Mesenteric fat pad (tissue), 1 donor: ENCODE measurements around the gene STARD5. TPM values are rescaled to one million over a fixed set of nuclear protein-coding genes. Genes with fewer than 3 reads are reported as not detected.

Experiments used
- DNase-seq: peaks from one replicate; pipeline ENCODE4 v3.0.0-alpha.2; 2020; ENCODE audit warnings: low spot score
- total RNA-seq: library from RNA; stranded (reverse); fragmentation: NEBNext Ultra II Directional; extraction: Animal tissue kit (Norgen Biotek cat#: 25700); gene quantifications from one replicate; pipeline ENCODE4 v1.2.1, GENCODE V29; 2021
- donor health status: DM: yes; HTN: yes; CAD: no.

Gene STARD5
- total RNA-seq, 1 donor from 2014 or later: 3.3 TPM

DNA sequence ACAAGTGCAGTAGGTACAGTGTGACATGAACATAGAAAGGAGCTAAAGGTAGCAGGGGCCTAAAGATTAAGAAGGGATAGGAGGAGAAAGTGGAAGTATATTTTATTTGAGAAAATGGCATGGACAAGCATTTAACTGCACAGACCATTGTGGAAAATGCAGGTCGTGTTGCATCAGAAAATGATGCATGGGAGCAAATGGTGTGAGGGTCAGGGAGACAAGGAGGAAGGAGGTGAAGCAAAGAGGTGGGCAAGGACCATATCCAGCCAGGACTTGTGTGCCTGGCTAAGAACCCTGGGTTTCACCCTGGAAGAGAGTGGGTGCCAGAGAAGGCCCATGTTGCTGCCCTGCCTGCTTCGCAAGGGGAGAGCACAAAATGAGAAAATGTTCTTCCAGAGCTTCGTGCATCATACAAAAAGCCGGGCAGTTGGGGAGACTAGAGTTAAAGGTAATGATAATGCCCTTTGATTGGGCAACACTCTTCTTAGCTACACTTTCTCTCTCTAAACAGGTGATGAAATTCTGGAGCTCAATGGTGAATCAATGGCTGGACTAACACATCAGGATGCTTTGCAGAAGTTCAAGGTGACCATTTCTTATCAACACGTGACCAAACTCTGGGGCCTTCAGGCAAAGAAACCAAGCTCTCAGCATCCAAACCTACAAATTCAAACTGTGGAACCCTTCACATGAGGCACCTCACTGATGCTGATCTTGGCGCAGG is 45.5 kb downstream of the STARD5 start:
- no peak for DNase-seq

DNA sequence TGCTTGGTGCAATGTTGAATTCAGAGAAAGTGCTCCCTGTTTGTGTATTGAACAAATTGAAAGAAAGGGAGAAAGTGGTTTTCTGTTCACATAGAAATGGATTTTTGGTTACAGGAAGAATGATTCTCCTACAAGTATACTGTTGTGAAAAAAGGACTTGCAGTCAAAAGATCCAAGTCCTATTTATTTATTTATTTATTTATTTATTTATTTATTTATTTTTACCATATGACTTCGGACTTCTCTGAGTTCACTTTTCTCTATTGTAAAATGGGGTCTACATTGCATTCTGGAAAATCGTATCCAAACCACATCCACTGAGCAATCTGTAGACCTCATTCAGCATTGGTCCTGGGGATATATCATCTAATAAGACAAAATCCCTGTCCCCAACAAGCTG is 46.1 kb downstream of the STARD5 start:
- no peak for DNase-seq

DNA sequence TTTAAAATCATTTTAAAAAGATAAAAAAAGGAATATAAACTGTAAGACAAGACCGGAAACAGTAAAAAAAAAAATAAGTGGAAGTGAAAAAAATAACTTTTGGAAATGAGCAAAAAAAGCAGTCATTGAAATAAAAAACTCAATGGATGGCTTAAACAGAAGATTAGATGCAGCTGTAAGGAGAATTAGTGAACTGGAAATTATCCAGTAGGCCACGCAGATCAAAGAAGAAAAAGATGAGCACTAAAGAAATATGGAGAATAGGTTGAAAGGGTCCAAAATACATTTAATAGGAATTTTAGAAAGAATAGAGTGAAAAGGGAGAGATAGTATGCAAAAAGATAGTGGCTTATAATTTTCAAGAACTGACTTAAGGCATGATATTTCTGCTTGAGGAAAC is 47.0 kb downstream of the STARD5 start:
- no peak for DNase-seq

DNA sequence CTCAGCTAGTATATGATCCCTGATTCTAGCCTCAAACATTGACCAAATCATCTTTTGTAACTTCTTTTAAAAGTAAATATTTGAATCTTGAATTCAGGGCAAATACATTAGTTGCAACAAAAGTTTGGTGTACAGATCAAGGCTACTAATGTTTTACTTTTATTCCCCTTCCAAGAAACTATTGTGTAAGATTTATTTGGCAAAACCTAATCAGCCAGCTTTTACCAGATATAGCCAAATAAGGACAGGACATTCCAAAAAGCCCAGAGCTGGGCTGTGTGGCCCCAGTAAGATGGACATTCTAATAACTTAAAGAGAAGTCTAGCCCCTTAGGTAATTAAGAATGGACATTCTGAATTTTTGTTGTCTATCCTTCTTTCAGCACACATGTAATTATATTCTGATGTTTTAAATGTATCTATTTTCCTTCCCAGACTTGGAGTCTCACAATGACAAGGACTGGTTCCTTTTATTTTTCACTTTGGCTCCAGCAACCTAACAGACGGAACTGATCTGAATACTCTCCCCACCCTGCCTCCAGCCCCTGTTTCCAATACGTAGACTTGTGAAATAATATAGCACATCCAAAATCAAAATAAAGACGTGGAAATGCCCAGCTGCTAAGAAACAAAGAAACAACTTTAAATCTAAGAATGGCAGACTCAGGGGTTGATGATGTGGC is 48.1 kb downstream of the STARD5 start:
- no peak for DNase-seq

DNA sequence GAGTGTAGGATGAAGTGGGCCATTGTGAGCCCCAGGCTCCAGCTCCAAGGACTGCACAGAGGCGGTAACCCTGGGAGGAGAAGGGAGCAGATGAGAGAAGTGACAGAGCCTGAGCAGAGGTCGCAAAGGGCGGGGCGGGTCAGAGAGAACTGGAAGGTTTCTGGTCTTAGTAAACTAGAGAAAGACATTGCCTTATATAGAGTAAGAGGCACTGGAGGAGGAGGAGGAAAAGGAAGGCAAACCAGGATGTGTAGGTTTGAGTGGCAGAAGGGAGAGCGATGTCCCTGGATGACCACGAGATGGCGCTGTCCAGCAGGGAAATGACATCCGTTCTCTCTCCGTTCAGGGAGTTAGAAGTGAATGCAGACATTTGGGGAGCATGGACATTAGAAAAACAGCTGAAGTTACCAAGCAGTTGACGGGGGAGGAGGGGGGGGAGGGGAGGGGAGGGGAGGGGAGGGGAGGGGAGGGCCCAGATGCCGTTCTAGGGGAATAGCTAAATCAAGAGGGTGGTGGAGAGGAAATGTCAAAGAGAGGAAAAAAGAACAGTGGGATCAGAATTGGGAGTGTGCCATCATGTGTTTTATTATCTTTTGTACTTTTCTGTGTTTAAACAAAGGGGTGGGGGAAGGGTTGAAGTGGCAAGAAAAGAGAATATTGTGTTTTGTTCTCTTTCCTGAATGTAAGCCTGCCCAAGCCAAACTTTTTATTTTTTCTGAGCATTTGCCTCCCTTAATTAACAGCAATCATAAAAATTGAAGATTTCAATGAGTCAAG is 48.8 kb downstream of the STARD5 start:
- no peak for DNase-seq

DNA sequence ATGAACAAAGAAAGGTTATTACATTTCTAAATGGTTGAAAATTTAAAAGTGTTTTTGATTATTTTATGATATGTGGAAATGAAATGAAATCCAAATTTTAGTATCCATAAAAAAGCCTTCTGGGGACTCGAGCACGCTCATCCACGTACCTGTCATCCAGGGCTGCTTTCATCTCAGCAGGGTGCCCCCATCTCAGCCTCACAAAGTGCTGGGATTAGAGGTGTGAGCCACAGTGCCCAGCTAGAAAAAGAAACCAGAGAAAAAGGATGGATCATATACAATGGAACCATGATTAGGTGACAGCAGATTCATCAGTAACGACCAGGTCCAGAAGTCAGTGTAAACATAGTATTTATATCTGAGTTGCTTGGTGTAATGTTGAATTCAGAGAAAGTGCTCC is 49.7 kb downstream of the STARD5 start:
- no peak for DNase-seq

DNA sequence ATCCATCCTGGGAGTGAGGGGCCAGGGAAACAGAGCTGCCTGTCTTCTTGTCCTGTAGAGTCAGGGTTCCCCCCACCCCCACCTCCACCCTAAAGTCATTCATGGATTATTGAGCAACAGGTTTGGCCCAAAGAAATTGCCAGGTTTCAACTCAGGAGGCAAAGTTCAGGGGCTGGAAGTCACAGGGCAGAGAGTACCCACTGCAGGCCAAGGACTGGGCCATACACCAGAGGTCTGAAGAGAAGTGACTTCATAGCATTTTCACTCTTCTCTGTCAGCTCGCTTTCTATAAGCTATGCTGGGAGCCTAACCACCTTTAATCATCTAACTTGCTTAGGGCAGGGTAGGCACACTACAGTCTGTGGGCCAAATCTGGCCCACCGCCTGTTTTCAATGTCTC is 50.1 kb downstream of the STARD5 start:
- no peak for DNase-seq

DNA sequence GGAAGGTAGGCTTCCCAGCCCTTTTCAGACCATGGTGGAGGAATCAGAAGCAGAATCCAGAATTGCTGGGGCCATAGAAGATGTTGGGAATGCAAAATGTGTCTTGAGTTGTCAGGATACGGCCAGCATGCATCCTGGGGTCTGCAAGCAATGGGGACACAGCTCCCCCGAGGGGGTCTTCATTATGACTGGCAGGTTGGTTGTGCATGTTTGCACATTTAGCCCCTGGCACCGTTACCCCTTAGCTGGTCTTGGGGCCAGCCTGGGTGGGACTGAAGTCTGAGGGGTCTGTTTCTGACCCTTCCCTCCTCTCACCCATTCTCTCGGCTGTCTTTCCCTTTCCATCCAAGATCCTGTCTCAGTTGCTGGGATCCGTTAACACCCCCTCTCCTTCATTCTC is 50.7 kb downstream of the STARD5 start:
- no peak for DNase-seq

DNA sequence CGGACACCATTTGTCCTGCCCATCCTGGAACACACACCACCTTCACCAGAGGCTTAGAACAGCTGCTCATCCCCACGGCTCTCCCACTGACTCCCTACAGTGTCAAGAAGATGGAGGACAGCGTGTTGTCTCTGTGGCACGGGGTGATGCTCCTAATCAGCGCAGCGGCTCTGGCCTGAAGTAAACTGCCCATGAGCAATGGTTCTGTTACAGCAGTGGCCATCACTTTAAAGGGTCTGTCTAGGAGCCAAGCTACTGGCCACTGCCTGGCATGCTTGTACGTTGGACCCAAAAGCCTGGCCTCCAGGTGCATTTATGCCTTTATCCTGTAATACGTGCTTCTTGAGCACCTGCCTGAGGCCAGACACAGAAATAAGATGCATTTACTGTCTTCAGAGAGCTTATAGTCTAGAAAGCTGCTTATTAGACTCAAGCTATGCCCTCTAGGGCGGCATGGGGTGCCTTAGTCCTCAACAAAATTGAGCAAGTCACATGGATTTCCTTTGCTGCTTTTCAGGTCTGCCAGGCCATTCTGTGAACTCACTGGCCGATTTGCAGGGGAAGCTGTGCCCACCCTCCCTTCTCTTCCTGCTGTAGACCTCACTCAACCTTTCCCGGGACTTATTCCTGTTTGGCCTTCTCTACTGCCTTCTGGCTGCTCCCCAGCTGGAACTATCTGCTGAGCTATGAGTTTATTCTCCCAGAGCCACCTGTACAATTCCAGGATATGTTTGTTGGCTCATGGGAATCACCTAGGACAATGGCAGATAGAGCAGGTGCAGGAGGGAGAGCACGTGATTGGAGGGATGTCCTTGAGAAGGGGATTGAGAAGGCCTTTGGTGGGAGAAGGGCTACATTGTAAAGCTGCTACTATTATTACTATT is 51.9 kb downstream of the STARD5 start:
- DNase-seq: no peak

DNA sequence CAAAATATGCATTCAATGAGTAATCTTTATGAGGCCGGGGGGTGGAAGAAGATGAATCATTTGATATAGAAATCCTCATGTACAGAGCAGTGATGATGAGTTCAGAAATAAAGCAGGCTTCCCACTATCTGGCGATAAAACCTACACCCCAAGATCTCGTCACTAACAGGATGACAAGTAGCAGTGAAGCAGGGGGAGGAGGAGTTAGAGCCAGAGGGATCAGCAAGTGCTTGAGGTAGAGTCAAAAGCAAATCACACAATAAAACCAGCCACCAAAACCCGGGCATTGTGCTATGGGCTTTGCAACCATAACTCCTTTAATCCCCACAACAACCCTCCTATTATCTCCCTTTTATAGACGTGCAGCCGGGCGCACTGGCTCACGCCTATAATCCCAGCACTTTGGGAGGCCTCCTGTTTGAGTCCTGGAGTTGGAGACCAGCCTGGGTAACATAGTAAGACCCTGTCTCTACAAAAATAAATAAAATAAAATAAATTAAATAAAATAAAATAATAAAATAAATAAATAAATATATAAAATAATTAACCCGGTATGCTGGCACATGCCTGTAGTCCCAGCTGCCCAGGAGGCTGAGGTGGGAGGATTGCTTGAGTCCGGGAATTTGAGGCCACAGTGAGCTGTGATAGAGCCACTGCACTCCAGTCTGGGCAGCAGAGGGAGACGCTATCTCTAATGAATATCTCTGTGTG is 53.0 kb downstream of the STARD5 start:
- no peak for DNase-seq

DNA sequence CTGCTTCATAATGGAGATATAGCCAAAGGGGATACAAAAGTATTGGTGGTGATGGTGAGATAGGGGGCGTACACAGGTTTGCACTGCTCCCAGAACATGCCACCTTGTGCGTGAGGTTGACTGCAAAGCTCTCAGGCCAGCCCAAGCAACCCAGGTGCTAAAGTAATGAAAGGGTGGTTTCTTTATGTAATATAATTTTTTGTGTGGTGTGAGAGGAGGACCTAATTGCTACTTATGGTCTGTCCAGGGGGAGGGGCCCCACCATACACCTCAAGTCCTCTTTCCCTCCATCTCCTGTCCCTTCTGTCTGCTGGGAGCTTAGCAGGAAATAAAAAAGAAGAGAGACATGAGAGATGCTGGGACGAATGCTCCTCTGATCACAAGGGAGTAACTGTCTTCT is 53.8 kb downstream of the STARD5 start:
- DNase-seq: no peak

DNA sequence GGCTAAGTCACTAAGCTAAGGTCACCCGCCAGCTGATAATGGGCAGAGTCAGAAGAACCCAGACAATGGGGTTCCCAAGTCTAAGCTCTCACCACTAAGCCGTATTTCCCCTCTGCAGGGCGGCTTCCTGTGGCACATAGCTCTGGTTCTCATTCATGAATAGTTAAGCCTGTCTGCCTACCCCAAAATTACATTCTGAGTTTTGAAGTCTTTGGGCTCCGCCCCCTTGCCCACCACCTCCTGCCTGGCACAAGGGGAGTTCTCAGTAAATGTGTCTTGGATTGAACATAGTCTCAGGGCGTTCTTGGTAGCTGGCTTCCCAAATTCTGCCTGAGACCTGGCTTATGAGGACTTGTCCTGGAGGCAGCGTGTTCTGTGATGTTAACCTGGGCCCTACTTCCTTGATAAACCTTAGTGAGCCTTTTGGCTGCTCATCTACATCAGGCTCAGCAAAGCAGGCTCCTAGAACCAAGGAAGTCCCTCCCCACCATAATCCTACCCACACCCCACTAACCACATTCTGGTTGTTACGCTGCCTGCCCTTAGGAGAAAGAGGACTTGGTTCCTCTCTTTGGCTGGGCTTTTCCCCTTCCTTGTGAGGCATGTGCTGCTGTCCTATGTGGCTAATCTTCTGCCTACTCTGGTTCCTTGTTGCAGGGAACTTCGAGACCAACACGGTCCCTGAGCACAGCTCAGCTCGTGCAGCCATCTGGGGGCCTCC is 54.9 kb downstream of the STARD5 start:
- no peak for DNase-seq

DNA sequence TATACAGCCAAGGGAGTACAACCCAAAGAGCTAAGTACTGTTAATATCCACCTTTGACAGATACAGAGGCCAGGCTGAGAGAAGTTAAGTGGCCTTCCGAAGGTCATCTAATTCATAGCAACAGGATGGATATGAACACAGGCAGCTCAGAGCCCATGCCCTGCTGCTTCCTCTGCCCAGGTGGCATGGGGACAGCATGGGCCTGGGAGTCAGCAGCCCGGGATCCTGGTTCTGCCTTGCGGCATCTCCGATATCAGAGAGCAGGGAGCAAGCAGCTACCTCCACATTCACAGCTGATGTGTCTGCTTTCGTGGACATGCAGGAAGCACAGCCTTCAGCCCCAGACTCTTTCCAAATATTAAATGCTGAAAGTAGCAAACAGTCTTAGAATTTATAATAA is 55.6 kb downstream of the STARD5 start:
- no peak for DNase-seq

DNA sequence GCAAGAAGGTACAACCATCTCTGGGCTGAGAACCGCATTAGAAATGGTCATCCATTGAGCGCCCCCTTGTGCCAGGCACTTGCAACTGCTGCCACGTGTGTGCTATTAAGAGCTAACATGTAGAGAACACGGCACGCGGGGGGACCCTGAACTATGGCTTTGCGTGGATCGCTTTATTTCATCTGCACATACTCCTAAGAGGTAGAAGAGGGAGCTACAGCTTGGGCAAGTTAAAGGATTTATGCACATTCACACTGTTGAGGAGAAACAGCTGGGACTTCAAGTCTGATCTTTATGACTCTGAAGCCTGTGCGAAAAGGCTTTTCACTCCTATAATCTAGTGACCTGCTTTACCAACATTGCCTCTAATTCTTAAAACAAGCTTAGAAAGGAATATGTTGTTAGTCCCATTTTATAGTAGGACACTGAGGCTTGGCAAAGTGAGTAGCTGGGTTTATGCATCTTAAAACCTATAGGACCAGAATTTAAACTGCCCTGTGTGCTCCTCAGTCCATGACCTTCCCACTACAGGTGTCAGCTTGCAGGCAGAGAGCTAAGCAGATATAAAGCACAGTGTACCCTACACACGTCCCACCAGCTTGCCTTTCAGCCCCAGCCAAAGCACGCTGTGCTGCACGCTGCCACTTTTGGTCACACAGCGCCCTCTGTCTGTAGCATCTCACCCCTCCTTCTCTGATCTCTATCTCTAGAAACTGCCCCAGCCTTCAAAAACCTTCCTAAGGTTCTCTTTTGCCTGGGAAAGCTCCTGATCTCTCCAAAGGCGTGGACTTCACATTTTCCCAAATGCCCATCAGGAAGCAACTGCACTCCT is 57.8 kb downstream of the STARD5 start:
- DNase-seq: no peak

DNA sequence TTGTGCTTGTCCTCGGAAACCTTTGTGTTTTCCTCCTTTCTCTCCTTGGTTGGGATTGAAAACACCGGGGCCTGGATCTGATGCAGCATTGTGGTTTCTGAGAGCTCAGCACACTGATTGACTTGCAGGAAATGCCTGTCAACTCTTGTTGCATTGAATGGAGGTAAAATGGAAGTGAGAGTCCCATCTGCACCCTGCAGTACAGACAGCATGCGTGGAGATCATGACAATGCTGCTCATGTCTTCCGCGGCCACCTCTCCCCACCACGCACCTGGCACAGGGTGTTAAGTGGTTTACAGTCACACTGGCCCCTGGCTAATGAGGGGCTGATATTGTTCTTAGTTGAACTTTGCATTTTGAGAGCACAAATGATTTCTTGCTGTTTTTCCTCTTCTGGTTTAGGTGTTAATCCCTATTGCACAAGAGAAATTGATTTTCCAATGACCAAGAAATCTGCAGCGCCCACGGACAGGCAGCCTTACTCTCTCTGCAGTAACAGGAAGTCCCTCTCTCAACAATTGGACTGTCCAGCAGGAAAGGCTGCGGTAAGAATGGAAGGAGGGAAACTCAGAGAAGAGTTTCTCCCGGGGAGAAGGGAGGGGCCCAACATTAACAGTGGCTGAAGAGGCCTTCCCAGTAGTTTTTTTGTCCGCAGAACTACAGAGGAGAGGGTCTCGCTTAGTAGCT is 58.5 kb downstream of the STARD5 start:
- DNase-seq: no peak

DNA sequence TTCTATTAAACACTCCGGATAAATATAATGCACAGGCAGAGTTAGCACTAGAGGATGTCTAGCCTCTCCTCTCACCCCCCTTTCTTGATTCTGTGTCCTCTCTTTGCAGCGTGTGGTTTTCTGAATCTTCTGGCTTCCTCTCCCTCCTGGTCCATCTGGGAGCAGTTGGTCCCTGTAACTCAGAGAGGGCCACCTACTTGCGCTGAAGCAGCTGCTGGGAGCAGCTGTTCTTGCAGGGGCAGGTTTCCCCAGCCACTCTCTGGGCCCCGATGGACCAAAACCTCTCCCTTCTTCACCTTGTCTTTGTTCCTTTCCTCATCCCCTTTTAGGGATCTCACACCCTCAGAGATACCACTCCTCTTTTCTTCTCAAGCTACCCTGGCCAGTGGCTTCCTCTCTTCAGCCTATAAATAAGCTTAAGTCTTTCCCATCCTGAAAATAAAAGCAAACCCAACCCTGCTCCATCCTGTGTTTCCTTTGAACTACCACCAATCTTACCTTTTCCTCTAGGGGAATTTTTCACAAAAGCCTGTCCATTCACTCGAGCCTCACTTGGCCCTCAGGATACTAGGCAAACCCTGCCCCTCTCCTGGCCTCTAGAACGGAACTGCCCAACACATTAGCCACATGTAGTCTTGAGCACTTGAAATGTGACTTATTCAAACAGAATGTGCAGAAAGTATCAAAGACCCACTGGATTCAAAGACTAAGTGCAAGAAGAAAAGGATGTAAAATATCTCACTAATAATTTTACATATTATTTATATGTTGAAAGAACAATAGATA is 59.7 kb downstream of the STARD5 start:
- no peak for DNase-seq

DNA sequence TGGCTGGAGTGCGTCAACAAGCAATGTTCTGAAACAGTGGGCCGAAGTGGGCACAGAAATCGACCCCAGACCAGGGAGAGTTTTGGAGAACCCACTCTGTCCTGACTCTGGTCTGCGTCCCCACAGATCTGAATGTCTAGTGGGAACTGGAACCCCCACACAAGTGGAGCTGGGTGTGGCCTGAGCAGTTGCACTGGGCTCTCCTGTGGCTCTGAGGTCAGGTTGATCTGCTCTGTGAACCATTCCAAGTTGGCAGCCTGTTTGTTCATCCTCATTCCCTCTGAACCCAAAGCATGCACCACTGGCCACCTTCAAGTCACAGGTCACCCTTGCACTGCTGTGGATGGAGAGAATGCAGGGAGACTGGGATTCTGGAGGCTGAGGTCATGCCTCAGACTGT is 60.5 kb downstream of the STARD5 start:
- no peak for DNase-seq
